Hepatocyte (in vitro differentiated cells): ENCODE results near the gene NCS1. TPM values are rescaled to one million over a fixed set of nuclear protein-coding genes. Genes with fewer than 3 reads are reported as not detected.

Experiments
- DNase-seq: peaks from one replicate; pipeline ENCODE4 v3.0.0-alpha.2; 2016; ENCODE audit warnings: low spot score
- H2AFZ ChIP-seq: fragments of 200-600 bp; sonication (generic); 2 replicates; pipeline ENCODE4 v1.6.0; 2016; ENCODE audit warnings: antibody characterized with exemption, mild to moderate bottlenecking
- H3K27ac ChIP-seq: fragments of 200-600 bp; sonication (generic); 2 replicates; pipeline ENCODE4 v1.5.1; 2016; ENCODE audit warnings: mild to moderate bottlenecking
- H3K27me3 ChIP-seq: fragments of 200-600 bp; sonication (generic); 2 replicates; pipeline ENCODE4 v1.6.1; 2016
- H3K36me3 ChIP-seq: fragments of 200-600 bp; sonication (generic); replicated peaks from 2 replicates; pipeline ENCODE4 v1.5.1; 2016; ENCODE audit warnings: low read depth; ENCODE audit not compliant: insufficient read depth
- H3K4me1 ChIP-seq: fragments of 200-600 bp; sonication (generic); 2 replicates; pipeline ENCODE4 v1.5.1; 2016; ENCODE audit warnings: mild to moderate bottlenecking, moderate library complexity; ENCODE audit not compliant: insufficient read depth
- H3K4me2 ChIP-seq: fragments of 200-600 bp; sonication (generic); 2 replicates; pipeline ENCODE4 v1.6.0; 2016
- H3K4me3 ChIP-seq: fragments of 200-600 bp; sonication (generic); 2 replicates; pipeline ENCODE4 v1.5.1; 2016; ENCODE audit warnings: mild to moderate bottlenecking
- H3K79me2 ChIP-seq: fragments of 200-600 bp; sonication (generic); 2 replicates; pipeline ENCODE4 v1.6.0; 2017; ENCODE audit warnings: mild to moderate bottlenecking
- H3K9me2 ChIP-seq: fragments of 200-600 bp; sonication (generic); replicated peaks from 2 replicates; pipeline ENCODE4 v1.6.0; 2017; ENCODE audit warnings: mild to moderate bottlenecking; ENCODE audit not compliant: insufficient read depth
- H3K9me3 ChIP-seq: fragments of 200-600 bp; sonication (generic); 2 replicates; pipeline ENCODE4 v1.5.1; 2016; ENCODE audit warnings: low read depth, mild to moderate bottlenecking
- H4K20me1 ChIP-seq: fragments of 200-600 bp; sonication (generic); 2 replicates; pipeline ENCODE4 v1.6.0; 2016; ENCODE audit warnings: mild to moderate bottlenecking; ENCODE audit not compliant: insufficient read depth, poor library complexity, severe bottlenecking
- CTCF ChIP-seq: fragments of 200-600 bp; sonication (generic); IDR thresholded peaks from 2 replicates; pipeline ENCODE4 v1.5.1; 2016; ENCODE audit warnings: antibody characterized with exemption, mild to moderate bottlenecking; ENCODE audit not compliant: poor library complexity
- EZH2 ChIP-seq: fragments of 200-600 bp; sonication (generic); IDR thresholded peaks from 2 replicates; pipeline ENCODE4 v1.6.1; 2016; ENCODE audit warnings: antibody characterized with exemption, mild to moderate bottlenecking, borderline replicate concordance
- EZH2phosphoT487 ChIP-seq: fragments of 200-600 bp; sonication (generic); IDR thresholded peaks from one replicate; pipeline ENCODE4 v1.6.1; 2018; ENCODE audit warnings: antibody characterized with exemption, mild to moderate bottlenecking, low read depth, moderate library complexity; ENCODE audit not compliant: unreplicated experiment, severe bottlenecking
- WGBS: methylation state at CpG from one replicate; pipeline ENCODE4 v1.1.6; 2016; ENCODE audit warnings: low lambda C conversion rate; ENCODE audit errors: missing lambda C conversion rate; 5-methylcytosine and 5-hydroxymethylcytosine counted together
- polyA plus RNA-seq: library from polyadenylated mRNA; unstranded; fragments of >200 nt; fragmentation: Nextera tagmentation; extraction: Ambion mirVana; gene quantifications from 2 replicates; pipeline ENCODE4 v1.2.1, GENCODE V29; 2016
- total RNA-seq: library from RNA; depleted of rRNA; stranded (reverse); fragments of >200 nt; gene quantifications from 2 replicates; pipeline ENCODE4 v1.2.3, GENCODE V29; 2014

NCS1 gene
- total and polyA plus RNA-seq, 2 experiments from 2014 or later: 16.8 to 25.3 TPM

- Histone ChIP-seq H4K20me1 (no peaks in the 10 kb centered on the region), H3K36me3 (no peaks in the 10 kb centered on the region), H2AFZ (no peak overlapping the region), H3K4me3 (no peak overlapping the region), H3K27ac (no peak overlapping the region), H3K79me2 (no peaks in the 10 kb centered on the region), H3K27me3 (no peaks in the 10 kb centered on the region), H3K9me3 (no peaks in the 10 kb centered on the region), H3K4me2 (no peak overlapping the region), H3K4me1 (no peaks in the 10 kb centered on the region), H3K9me2 (no peaks in the 10 kb centered on the region)
- 95% methylated on average over 3 of the region's 3 CpGs for WGBS
- no peak for TF ChIP-seq CTCF
- no peak for TF ChIP-seq EZH2
- TF ChIP-seq EZH2phosphoT487: no peak
- no peak for DNase-seq
Observed at GRCh38 chr9:130147910-130148309, 24.3 kb upstream of the NCS1 start.

- H3K9me3 ChIP-seq: no peaks in the 10 kb centered on the region
- H2AFZ ChIP-seq: no peak overlapping the region
- H3K4me2 ChIP-seq: no peak overlapping the region
- no peak overlapping the region for H3K27ac ChIP-seq
- no peaks in the 10 kb centered on the region for H4K20me1 ChIP-seq
- no peak overlapping the region for H3K4me3 ChIP-seq
- H3K9me2 ChIP-seq: no peaks in the 10 kb centered on the region
- WGBS: 94% methylated on average over 5 of the region's 5 CpGs
- DNase-seq: no peak
- no peaks in the 10 kb centered on the region for H3K79me2 ChIP-seq
- no peaks in the 10 kb centered on the region for H3K27me3 ChIP-seq
- TF ChIP-seq EZH2phosphoT487 (no peak), EZH2 (no peak), CTCF (no peak)
- no peaks in the 10 kb centered on the region for H3K36me3 ChIP-seq
- no peaks in the 10 kb centered on the region for H3K4me1 ChIP-seq
Observed at GRCh38 chr9:130149031-130149430, 23.2 kb upstream of the NCS1 start.

GRCh38 chr9:130149654-130150286 is 22.4 kb upstream of the NCS1 start:
- Histone ChIP-seq H4K20me1 (no peaks in the 10 kb centered on the region), H3K79me2 (no peaks in the 10 kb centered on the region), H3K9me2 (no peaks in the 10 kb centered on the region), H3K4me2 (no peak overlapping the region), H3K27me3 (no peaks in the 10 kb centered on the region), H3K9me3 (no peaks in the 10 kb centered on the region), H3K4me3 (no peak overlapping the region), H2AFZ (no peak overlapping the region), H3K36me3 (no peaks in the 10 kb centered on the region), H3K4me1 (no peaks in the 10 kb centered on the region), H3K27ac (no peak overlapping the region)
- DNase-seq: no peak
- WGBS: 80% methylated on average over 5 of the region's 5 CpGs
- TF ChIP-seq EZH2phosphoT487: no peak
- TF ChIP-seq CTCF: no peak
- TF ChIP-seq EZH2: no peak
